ENCODE measurements around the gene BUB1B.
"Not testable (repeated sequence)": the region's sequence is repeated elsewhere in the genome, so short reads cannot be mapped to it uniquely, and the experiment has no call there.

Gene BUB1B

GRCh38 chr15:40130799-40131502 is 29.9 kb upstream of the BUB1B start:
- no peak for TF ChIP-seq POLR2AphosphoS5 (IDR thresholded peaks at IDR 0.05; ENCODE audit: low read depth)
- TF ChIP-seq GABPA (IDR thresholded peaks at IDR 0.05; ENCODE audit: low read depth), result no peak
- no peak for TF ChIP-seq SPI1 (IDR thresholded peaks at IDR 0.05; ENCODE audit: borderline replicate concordance, low read depth)
- no peak for TF ChIP-seq CTCF (IDR thresholded peaks at IDR 0.05; ENCODE audit: insufficient read depth, low read length)
- TF ChIP-seq REST (IDR thresholded peaks at IDR 0.05; ENCODE audit: insufficient replicate concordance, low read depth), result no peak
- Histone ChIP-seq H3K27ac (replicated peaks) (no peak overlapping the region), H3K4me3 (replicated peaks; ENCODE audit: insufficient read depth, low read length) (no peak overlapping the region), H3K27me3 (ENCODE audit: insufficient read depth, poor library complexity, severe bottlenecking) (no peaks in the 10 kb centered on the region)
- DNase-seq (ENCODE audit: low read depth in 1 of 2, low spot score in 1 of 2), result no peak

- no peak for DNase-seq (ENCODE audit: low read depth in 1 of 2, low spot score in 1 of 2)
- H3K4me3 ChIP-seq (replicated peaks; ENCODE audit: insufficient read depth, low read length), result no peak overlapping the region
- TF ChIP-seq REST (IDR thresholded peaks at IDR 0.05; ENCODE audit: insufficient replicate concordance, low read depth) (no peak), SPI1 (IDR thresholded peaks at IDR 0.05; ENCODE audit: borderline replicate concordance, low read depth) (no peak), POLR2AphosphoS5 (IDR thresholded peaks at IDR 0.05; ENCODE audit: low read depth) (no peak), CTCF (IDR thresholded peaks at IDR 0.05; ENCODE audit: insufficient read depth, low read length) (no peak), GABPA (IDR thresholded peaks at IDR 0.05; ENCODE audit: low read depth) (no peak)
- no peak overlapping the region for H3K27ac ChIP-seq (replicated peaks)
- no peaks in the 10 kb centered on the region for H3K27me3 ChIP-seq (ENCODE audit: insufficient read depth, poor library complexity, severe bottlenecking)
These were observed 27.3 kb upstream of the BUB1B start for GRCh38 chr15:40133544-40133943.

GRCh38 chr15:40134885-40135284 is 26.0 kb upstream of the BUB1B start:
- H3K27ac ChIP-seq (replicated peaks), result no peak overlapping the region
- H3K4me3 ChIP-seq (replicated peaks; ENCODE audit: insufficient read depth, low read length), result no peak overlapping the region
- no peaks in the 10 kb centered on the region for H3K27me3 ChIP-seq (ENCODE audit: insufficient read depth, poor library complexity, severe bottlenecking)
- TF ChIP-seq GABPA (IDR thresholded peaks at IDR 0.05; ENCODE audit: low read depth), result no peak
- TF ChIP-seq POLR2AphosphoS5 (IDR thresholded peaks at IDR 0.05; ENCODE audit: low read depth), result no peak
- no peak for TF ChIP-seq REST (IDR thresholded peaks at IDR 0.05; ENCODE audit: insufficient replicate concordance, low read depth)
- TF ChIP-seq CTCF (IDR thresholded peaks at IDR 0.05; ENCODE audit: insufficient read depth, low read length), result no peak
- no peak for TF ChIP-seq SPI1 (IDR thresholded peaks at IDR 0.05; ENCODE audit: borderline replicate concordance, low read depth)
- DNase-seq (ENCODE audit: low read depth in 1 of 2, low spot score in 1 of 2), result no peak

GRCh38 chr15:40135846-40136450 is 24.9 kb upstream of the BUB1B start:
- H3K27me3 ChIP-seq (ENCODE audit: insufficient read depth, poor library complexity, severe bottlenecking); DNase-seq (ENCODE audit: low read depth in 1 of 2, low spot score in 1 of 2); H3K27ac ChIP-seq (replicated peaks); H3K4me3 ChIP-seq (replicated peaks; ENCODE audit: insufficient read depth, low read length): not testable (repeated sequence)
